ENCODE results near the gene CLEC4M.

- TF ChIP-seq CTCF (IDR thresholded peaks at IDR 0.05; ENCODE audit: insufficient read depth, low read length, poor library complexity, severe bottlenecking) (no peak), EZH2phosphoT487 (conservative IDR thresholded peaks at IDR 0.05; ENCODE audit: low read length) (no peak)
Measured at GRCh38 chr19:7801020-7801570, 38.1 kb downstream of the CLEC4M start.

Measured in SU-DHL-6 (cell line).